HEK293T (cell line): ENCODE data around the gene DSCAM.

Experiments
- CTCF ChIA-PET: fragments of 350-600 bp; formaldehyde crosslinking; extraction: SDS; loops from one replicate; lab custom pipeline; 2021; ENCODE audit warnings: antibody characterized with exemption, inconsistent platforms; lab: Yijun Ruan, JAX
- POLR2A ChIA-PET: fragments of 350-600 bp; formaldehyde crosslinking; extraction: SDS; loops from one replicate; lab custom pipeline; 2020; ENCODE audit warnings: antibody characterized with exemption, inconsistent platforms; lab: Yijun Ruan, JAX
- DNase-seq: peaks from one replicate; pipeline ENCODE4 v3.0.0; 2012; ENCODE audit warnings: mixed read lengths; ENCODE audit errors: extremely low spot score
- ARNT ChIP-seq: fragments of 450-650 bp; IDR thresholded peaks from 2 replicates; pipeline ENCODE4 v1.6.1; 2017; ENCODE audit warnings: mild to moderate bottlenecking
- BHLHE40 ChIP-seq: fragments of 450-650 bp; IDR thresholded peaks from 2 replicates; pipeline ENCODE4 v1.6.1; 2016; ENCODE audit warnings: mild to moderate bottlenecking, moderate library complexity, borderline replicate concordance
- CTBP1 ChIP-seq: fragments of 450-650 bp; IDR thresholded peaks from 2 replicates; pipeline ENCODE4 v1.6.1; 2016; ENCODE audit warnings: borderline replicate concordance
- ELF4 ChIP-seq: fragments of 450-650 bp; IDR thresholded peaks from 2 replicates; pipeline ENCODE4 v1.6.1; 2017; ENCODE audit warnings: antibody characterized with exemption
- FOXA1 ChIP-seq: fragments of 450-650 bp; IDR thresholded peaks from 2 replicates; pipeline ENCODE4 v1.6.1; 2016; ENCODE audit warnings: mild to moderate bottlenecking
- FOXK2 ChIP-seq: fragments of 450-650 bp; IDR thresholded peaks from 2 replicates; pipeline ENCODE4 v1.6.1; 2016; ENCODE audit warnings: mild to moderate bottlenecking
- FOXM1 ChIP-seq: fragments of 450-650 bp; IDR thresholded peaks from 2 replicates; pipeline ENCODE4 v1.6.1; 2017; ENCODE audit warnings: mild to moderate bottlenecking, borderline replicate concordance
- HDGF ChIP-seq: fragments of 450-650 bp; IDR thresholded peaks from 2 replicates; pipeline ENCODE4 v1.6.1; 2017; ENCODE audit warnings: antibody characterized with exemption, borderline replicate concordance
- L3MBTL2 ChIP-seq: fragments of 450-650 bp; conservative IDR thresholded peaks from 2 replicates; pipeline ENCODE4 v1.6.1; 2016; ENCODE audit warnings: mild to moderate bottlenecking
- LEF1 ChIP-seq: fragments of 450-650 bp; IDR thresholded peaks from 2 replicates; pipeline ENCODE4 v1.6.1; 2017; ENCODE audit warnings: mild to moderate bottlenecking, borderline replicate concordance
- NFRKB ChIP-seq: fragments of 450-650 bp; IDR thresholded peaks from 2 replicates; pipeline ENCODE4 v1.6.1; 2016; ENCODE audit warnings: mild to moderate bottlenecking, moderate library complexity
- SP1 ChIP-seq: fragments of 450-650 bp; IDR thresholded peaks from 2 replicates; pipeline ENCODE4 v1.6.1; 2017
- SUZ12 ChIP-seq: fragments of 450-650 bp; IDR thresholded peaks from 2 replicates; pipeline ENCODE4 v1.6.1; 2016; ENCODE audit warnings: mild to moderate bottlenecking
- TARDBP ChIP-seq: fragments of 450-650 bp; IDR thresholded peaks from 2 replicates; pipeline ENCODE4 v1.6.1; 2016
- ZNF384 ChIP-seq: fragments of 450-650 bp; IDR thresholded peaks from 2 replicates; pipeline ENCODE4 v1.6.1; 2016
- TF ChIP-seq, protein P1 (sequence below): fragments of 450-650 bp; IDR thresholded peaks from 2 replicates; pipeline ENCODE4 v1.6.1; 2016

Gene DSCAM

DNA sequence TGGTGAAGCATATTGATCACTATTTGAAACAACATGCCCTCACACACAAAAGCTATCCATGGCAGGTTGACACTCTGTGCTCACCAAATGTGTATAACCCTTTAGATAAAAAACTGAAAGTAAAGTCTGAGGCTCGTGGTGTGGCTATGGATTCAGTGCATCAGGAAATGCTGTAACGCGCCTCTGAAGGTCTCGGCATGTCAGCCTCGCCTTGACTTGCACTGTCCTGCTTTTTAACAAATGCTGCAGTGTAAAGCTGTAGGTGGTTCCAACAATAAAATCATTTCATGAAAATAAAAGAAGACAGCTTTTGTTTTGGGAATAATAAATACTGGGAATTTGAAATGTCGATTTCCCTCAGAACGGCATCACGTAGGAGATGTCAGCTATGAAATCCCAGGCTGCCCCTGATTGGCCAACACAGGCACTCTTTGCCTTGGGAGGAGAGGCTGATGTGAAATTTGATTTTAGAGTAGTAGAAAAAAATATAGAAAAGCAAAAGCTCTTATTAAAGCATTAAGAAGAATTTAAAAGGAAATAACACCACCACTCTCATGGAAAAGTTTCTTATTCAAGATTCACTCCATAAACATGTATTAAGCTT is 168.2 kb downstream of the DSCAM start:
- DNase-seq = no peak
- ChIA-PET POLR2A (no interaction called here), CTCF (no interaction called here)
- no peak for TF ChIP-seq ARNT
- no peak for TF ChIP-seq SUZ12
- no peak for TF ChIP-seq FOXM1
- no peak for TF ChIP-seq SP1
- TF ChIP-seq, protein P1, sequence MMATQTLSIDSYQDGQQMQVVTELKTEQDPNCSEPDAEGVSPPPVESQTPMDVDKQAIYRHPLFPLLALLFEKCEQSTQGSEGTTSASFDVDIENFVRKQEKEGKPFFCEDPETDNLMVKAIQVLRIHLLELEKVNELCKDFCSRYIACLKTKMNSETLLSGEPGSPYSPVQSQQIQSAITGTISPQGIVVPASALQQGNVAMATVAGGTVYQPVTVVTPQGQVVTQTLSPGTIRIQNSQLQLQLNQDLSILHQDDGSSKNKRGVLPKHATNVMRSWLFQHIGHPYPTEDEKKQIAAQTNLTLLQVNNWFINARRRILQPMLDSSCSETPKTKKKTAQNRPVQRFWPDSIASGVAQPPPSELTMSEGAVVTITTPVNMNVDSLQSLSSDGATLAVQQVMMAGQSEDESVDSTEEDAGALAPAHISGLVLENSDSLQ = no peak
- TF ChIP-seq L3MBTL2 = no peak
- no peak for TF ChIP-seq NFRKB
- no peak for TF ChIP-seq HDGF
- no peak for TF ChIP-seq ELF4

DNA sequence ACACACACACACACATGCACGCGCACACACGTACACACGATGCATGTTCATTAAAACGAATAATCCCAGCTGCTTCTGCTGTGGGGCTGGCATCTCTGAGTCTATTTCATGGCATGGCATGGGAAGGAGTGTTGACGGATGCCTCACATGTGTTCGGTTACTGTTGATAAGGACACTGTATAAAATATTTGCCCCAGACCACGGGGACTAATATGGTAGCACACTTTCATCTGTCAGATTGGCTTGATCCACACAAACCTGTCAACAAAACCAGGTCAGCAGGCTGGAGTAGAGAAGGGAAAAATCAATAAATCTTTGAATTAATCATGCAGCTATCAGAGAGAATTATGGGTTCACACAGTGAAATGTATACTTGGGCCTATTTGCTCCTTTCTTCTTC is 171.9 kb downstream of the DSCAM start:
- POLR2A ChIA-PET = no interaction called here
- no peak for DNase-seq
- CTCF ChIA-PET = no interaction called here
- TF ChIP-seq, protein P1 = no peak
- TF ChIP-seq SUZ12 (no peak), FOXA1 (no peak), ZNF384 (no peak), CTBP1 (no peak), LEF1 (no peak), L3MBTL2 (no peak), FOXM1 (no peak), SP1 (no peak), HDGF (no peak), TARDBP (no peak), NFRKB (no peak)

DNA sequence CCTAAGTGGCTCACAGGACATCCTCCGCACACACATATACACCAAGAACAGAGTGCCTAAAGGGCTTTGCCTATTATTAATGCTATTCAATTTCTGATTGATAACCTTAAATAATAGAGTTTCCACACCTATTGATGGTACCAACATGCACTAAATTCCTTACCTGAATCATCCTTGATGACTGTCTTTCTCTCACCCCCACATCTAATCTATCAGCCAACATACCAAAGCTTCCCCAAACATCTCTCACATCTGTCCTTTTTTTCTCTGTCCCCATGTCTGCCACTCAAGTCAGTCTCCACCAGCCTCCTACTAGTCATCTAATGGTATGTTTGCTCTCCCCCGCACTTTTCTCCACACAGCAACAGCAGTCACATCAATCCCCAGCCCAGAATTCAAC is 174.4 kb downstream of the DSCAM start:
- ChIA-PET POLR2A (no interaction called here), CTCF (no interaction called here)
- no peak for DNase-seq
- TF ChIP-seq FOXM1 (no peak), CTBP1 (no peak), FOXA1 (no peak), L3MBTL2 (no peak)

DNA sequence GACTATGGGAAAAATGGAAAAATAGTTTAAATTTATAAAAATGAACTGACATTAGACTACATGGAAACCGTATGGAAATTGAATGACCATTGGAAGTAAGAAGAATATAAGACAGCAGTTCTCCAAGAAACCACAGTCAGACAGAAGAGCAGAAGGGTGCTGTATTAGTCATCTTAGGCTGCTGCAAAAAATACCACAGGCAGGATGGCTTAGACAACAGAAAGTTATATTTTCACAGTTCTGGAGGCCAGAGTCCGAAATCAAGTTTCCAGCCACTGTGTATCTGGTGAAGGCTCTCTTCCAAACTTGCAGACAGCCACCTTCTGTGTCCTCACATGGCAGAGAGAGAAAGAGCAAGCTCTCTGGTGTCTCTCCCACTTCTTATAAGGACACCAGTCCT is 175.2 kb downstream of the DSCAM start:
- no peak for DNase-seq
- ChIA-PET POLR2A (no interaction called here), CTCF (no interaction called here)
- TF ChIP-seq ARNT (no peak), ELF4 (no peak), TARDBP (no peak), FOXM1 (no peak), CTBP1 (no peak)

DNA sequence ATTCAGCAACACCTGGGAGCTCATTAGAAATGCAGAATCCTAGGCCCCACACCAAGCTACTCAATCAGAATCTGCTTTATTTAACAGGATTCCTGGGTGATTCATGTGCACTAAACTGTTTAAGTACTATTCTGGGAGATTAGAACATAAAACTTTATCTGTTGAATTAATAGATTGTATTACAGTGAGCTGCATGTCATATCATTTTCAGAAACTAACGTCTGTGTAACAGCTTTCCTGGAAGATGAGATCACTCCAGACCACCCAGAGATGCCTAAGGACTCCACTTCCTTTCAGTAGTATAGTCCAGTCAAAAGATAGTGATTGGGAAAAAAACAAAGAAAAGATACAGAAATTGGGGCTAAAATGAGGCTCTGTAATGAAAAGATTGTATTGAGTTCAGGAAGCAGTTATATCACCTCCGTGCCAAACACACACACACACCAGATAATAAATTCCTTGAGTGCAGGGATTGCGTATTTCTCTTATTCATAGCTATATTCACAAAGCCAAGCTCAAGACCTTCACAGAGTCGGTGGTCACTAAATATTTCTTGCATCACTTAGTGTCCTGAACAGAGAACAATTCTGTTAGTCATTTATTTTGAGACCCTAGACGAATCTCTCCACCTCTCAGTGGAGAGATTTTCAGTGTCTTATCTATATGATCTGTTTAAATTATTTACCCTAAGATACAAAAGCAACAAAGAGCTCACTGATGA is 178.2 kb downstream of the DSCAM start:
- DNase-seq = no peak
- ChIA-PET CTCF (no interaction called here), POLR2A (no interaction called here)
- TF ChIP-seq TARDBP (no peak), HDGF (no peak), NFRKB (no peak), ELF4 (no peak), FOXA1 (no peak), CTBP1 (no peak), FOXK2 (no peak), SUZ12 (no peak), FOXM1 (no peak), ZNF384 (no peak), LEF1 (no peak), BHLHE40 (no peak), SP1 (no peak)

DNA sequence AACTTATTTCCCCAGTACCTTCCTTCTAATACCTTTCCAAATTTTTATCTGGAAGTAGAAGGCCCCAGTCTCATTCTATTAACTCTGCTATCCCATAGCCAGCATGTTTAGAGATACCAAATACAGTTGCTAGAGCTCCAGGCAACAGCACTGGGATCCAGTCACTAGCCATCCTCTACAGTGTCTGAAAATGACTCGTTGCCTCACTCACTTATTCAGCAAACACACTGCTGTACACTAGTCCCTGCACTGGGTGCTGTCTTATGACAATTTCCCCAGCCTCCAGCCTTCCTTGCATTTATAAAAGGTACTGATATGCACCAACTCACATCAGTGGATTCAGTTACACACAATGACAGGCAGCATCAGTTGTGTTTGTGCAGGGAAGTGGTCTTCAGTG is 179.0 kb downstream of the DSCAM start:
- TF ChIP-seq TARDBP (no peak), CTBP1 (no peak), NFRKB (no peak), ELF4 (no peak)
- POLR2A ChIA-PET = no interaction called here
- CTCF ChIA-PET = no interaction called here
- no peak for DNase-seq

DNA sequence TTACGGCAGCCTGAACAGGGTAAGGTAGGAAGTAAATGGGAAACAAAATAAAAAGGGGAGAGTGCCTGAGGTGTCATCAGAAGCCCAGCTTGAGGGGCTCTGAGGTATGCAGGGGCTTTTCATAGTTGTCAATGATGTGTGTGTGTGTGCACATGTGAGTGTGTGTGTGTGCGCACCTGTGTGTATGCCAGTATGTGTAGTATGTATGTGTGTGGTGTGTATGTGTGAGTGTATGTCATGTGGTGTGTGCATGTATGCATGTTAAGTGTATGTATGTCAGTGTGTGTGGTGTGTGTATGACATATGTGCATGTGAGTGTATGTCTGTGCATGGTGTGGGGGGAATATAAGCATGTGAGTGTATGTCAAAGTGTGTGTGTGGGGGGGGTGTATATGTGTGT is 184.1 kb downstream of the DSCAM start:
- no peak for DNase-seq
- CTCF ChIA-PET = no interaction called here
- TF ChIP-seq SP1 (no peak), HDGF (no peak), CTBP1 (no peak), ELF4 (no peak), FOXA1 (no peak), ZNF384 (no peak), LEF1 (no peak), FOXK2 (no peak), L3MBTL2 (no peak), ARNT (no peak), BHLHE40 (no peak), TARDBP (no peak), SUZ12 (no peak), NFRKB (no peak), FOXM1 (no peak)
- TF ChIP-seq, protein P1 = no peak
- POLR2A ChIA-PET = no interaction called here
